Neural cell (in vitro differentiated cells): ENCODE data around the gene MAPK10. TPM values are rescaled to one million over a fixed set of nuclear protein-coding genes. Genes with fewer than 3 reads are reported as not detected.

Experiments used
- H2AFZ ChIP-seq: fragments of 200-600, 300-800 bp; sonication (generic), shearing (Covaris generic); 2 replicates; pipeline ENCODE4 v1.6.0; 2014; ENCODE audit warnings: low read depth, mild to moderate bottlenecking, antibody characterized with exemption, low read length, moderate library complexity
- H3F3A ChIP-seq: fragments of 200-600 bp; shearing (Covaris generic); 2 replicates; pipeline ENCODE4 v1.6.1; 2016; ENCODE audit warnings: mild to moderate bottlenecking, moderate library complexity, mixed read lengths, antibody characterized with exemption, low read length; ENCODE audit not compliant: insufficient read depth, poor library complexity, severe bottlenecking
- H3K27ac ChIP-seq: fragments of 200-600, 300-800 bp; sonication (generic), shearing (Covaris generic); 2 replicates; pipeline ENCODE4 v1.5.1; 2014; ENCODE audit warnings: mild to moderate bottlenecking, low read length, moderate library complexity
- H3K27me3 ChIP-seq: fragments of 300-800, 200-600 bp; sonication (generic), shearing (Covaris generic); 2 replicates; pipeline ENCODE4 v1.6.0; 2014; ENCODE audit warnings: mild to moderate bottlenecking, low read depth, low read length, moderate library complexity; ENCODE audit not compliant: insufficient read depth
- H3K36me3 ChIP-seq: fragments of 300-800, 200-600 bp; sonication (generic), shearing (Covaris generic); 2 replicates; pipeline ENCODE4 v1.5.1; 2014; ENCODE audit warnings: mild to moderate bottlenecking, antibody characterized with exemption, low read length, moderate library complexity; ENCODE audit not compliant: insufficient read depth
- H3K4me2 ChIP-seq: fragments of 300-800, 200-600 bp; sonication (generic), shearing (Covaris generic); 2 replicates; pipeline ENCODE4 v1.6.0; 2014; ENCODE audit warnings: mild to moderate bottlenecking, low read length
- H3K4me3 ChIP-seq: fragments of 300-800, 200-600 bp; sonication (generic), shearing (Covaris generic); 2 replicates; pipeline ENCODE4 v1.5.1; 2014; ENCODE audit warnings: mild to moderate bottlenecking, low read length, moderate library complexity
- H3K79me2 ChIP-seq: fragments of 200-600 bp; shearing (Covaris generic); replicated peaks from 2 replicates; pipeline ENCODE4 v1.6.0; 2014; ENCODE audit warnings: mild to moderate bottlenecking, low read length, moderate library complexity; ENCODE audit not compliant: insufficient read depth
- H3K9ac ChIP-seq: fragments of 300-800, 200-600 bp; sonication (generic), shearing (Covaris generic); 2 replicates; pipeline ENCODE4 v1.6.1; 2016; ENCODE audit warnings: mild to moderate bottlenecking, low read length, mixed read lengths
- H3K9me2 ChIP-seq: fragments of 200-600 bp; shearing (Covaris generic); 2 replicates; pipeline ENCODE4 v1.6.1; 2016; ENCODE audit warnings: mild to moderate bottlenecking, low read length, mixed read lengths; ENCODE audit not compliant: insufficient read depth
- H3K9me3 ChIP-seq: fragments of 200-600, 300-800 bp; sonication (generic), shearing (Covaris generic); 2 replicates; pipeline ENCODE4 v1.6.1; 2016; ENCODE audit warnings: mild to moderate bottlenecking, mixed run types, low read length, moderate library complexity, mixed read lengths
- H4K20me1 ChIP-seq: fragments of 200-600 bp; shearing (Covaris generic); 2 replicates; pipeline ENCODE4 v1.6.1; 2016; ENCODE audit warnings: mild to moderate bottlenecking, mixed run types; ENCODE audit not compliant: insufficient read depth
- EP300 ChIP-seq: fragments of 450-650 bp; conservative IDR thresholded peaks from 2 replicates; pipeline ENCODE4 v1.6.1; 2014; ENCODE audit warnings: antibody characterized with exemption, mild to moderate bottlenecking, moderate library complexity; ENCODE audit not compliant: poor library complexity, severe bottlenecking
- EZH2 ChIP-seq: fragments of 200-600, 300-800 bp; shearing (Covaris generic), sonication (generic); IDR thresholded peaks from 2 replicates; pipeline ENCODE4 v1.6.1; 2014; ENCODE audit warnings: antibody characterized with exemption, low read length, borderline replicate concordance, mild to moderate bottlenecking; ENCODE audit not compliant: insufficient read depth, poor library complexity, severe bottlenecking
- MXI1 ChIP-seq: fragments of 450-650 bp; conservative IDR thresholded peaks from 2 replicates; pipeline ENCODE4 v1.6.1; 2014; ENCODE audit warnings: antibody characterized with exemption, mild to moderate bottlenecking; ENCODE audit not compliant: poor library complexity, severe bottlenecking
- POLR2AphosphoS5 ChIP-seq: IDR thresholded peaks from 2 replicates; pipeline ENCODE4 v1.6.1; 2012
- RAD21 ChIP-seq: fragments of 450-650 bp; conservative IDR thresholded peaks from 2 replicates; pipeline ENCODE4 v1.6.1; 2014; ENCODE audit warnings: antibody characterized with exemption, mild to moderate bottlenecking, moderate library complexity
- SMC3 ChIP-seq: fragments of 450-650 bp; conservative IDR thresholded peaks from 2 replicates; pipeline ENCODE4 v1.6.1; 2014; ENCODE audit warnings: antibody characterized with exemption, mild to moderate bottlenecking, moderate library complexity; ENCODE audit not compliant: poor library complexity
- TAF1 ChIP-seq: IDR thresholded peaks from 2 replicates; pipeline ENCODE4 v1.6.1; 2012; ENCODE audit warnings: low read depth
- polyA plus RNA-seq: library from polyadenylated mRNA; depleted of rRNA; stranded (reverse); fragments of >200 nt; gene quantifications from 2 replicates; pipeline ENCODE4 v1.2.3, GENCODE V29; 2014
- TF ChIP-seq, protein P1 (sequence below): fragments of 450-650 bp; IDR thresholded peaks from 2 replicates; pipeline ENCODE4 v1.5.1; 2014; ENCODE audit warnings: antibody characterized with exemption, mild to moderate bottlenecking, moderate library complexity; ENCODE audit not compliant: poor library complexity, severe bottlenecking
- TF ChIP-seq, protein P2 (sequence below): IDR thresholded peaks from 2 replicates; pipeline ENCODE4 v1.6.1; 2012; ENCODE audit warnings: borderline replicate concordance

Gene MAPK10
- polyA plus RNA-seq, 1 donor from 2014 or later, result 91.9 TPM

DNA sequence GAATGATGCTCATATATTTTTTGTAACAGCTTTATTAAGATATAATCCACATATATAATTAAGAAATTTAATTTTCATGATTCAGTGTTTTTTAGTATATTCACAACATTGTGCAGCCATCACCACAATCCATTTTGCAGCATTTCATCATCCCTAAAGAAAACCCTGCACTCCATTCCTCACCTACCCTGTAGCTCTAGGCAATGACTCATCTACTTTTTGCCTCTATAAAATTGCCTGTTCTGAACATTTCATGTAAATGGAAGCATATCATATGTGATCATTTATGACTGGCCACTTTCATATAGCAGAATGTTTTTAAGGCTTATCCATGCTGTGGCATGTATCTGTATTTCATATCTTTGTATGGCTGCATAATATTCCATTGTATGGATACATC lies 339.9 kb downstream of the MAPK10 start:
- Histone ChIP-seq H3K9ac (no peak overlapping the region), H3K4me2 (no peak overlapping the region), H2AFZ (no peak overlapping the region), H3F3A (no peaks in the 10 kb centered on the region), H3K36me3 (peaks cover 13% of the 10 kb centered on the region), H3K4me3 (no peak overlapping the region), H3K79me2 (no peaks in the 10 kb centered on the region), H3K27ac (no peak overlapping the region), H4K20me1 (no peaks in the 10 kb centered on the region), H3K9me2 (no peaks in the 10 kb centered on the region), H3K27me3 (no peaks in the 10 kb centered on the region), H3K9me3 (no peaks in the 10 kb centered on the region)
- TF ChIP-seq RAD21 (no peak), EZH2 (no peak), SMC3 (no peak)
- TF ChIP-seq, protein P1, sequence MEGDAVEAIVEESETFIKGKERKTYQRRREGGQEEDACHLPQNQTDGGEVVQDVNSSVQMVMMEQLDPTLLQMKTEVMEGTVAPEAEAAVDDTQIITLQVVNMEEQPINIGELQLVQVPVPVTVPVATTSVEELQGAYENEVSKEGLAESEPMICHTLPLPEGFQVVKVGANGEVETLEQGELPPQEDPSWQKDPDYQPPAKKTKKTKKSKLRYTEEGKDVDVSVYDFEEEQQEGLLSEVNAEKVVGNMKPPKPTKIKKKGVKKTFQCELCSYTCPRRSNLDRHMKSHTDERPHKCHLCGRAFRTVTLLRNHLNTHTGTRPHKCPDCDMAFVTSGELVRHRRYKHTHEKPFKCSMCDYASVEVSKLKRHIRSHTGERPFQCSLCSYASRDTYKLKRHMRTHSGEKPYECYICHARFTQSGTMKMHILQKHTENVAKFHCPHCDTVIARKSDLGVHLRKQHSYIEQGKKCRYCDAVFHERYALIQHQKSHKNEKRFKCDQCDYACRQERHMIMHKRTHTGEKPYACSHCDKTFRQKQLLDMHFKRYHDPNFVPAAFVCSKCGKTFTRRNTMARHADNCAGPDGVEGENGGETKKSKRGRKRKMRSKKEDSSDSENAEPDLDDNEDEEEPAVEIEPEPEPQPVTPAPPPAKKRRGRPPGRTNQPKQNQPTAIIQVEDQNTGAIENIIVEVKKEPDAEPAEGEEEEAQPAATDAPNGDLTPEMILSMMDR, result no peak

DNA sequence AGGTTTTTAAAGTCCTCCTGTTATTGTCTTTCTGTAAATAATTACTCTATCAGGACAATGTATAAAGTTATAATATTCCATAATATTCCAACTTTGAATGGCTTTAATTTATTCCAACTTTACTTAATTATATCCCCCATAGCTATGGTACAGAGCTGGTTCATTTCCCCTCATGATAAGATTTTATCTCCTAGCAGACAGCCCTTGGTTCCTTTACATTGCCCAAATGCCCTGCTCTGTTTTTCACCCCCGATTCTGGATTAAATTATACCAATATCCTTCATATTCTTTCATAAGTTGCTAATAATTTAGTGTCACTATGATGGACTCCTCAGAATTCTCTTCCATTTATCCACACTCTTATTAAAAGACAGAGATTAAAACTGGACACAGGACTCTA lies 340.5 kb downstream of the MAPK10 start:
- no peaks in the 10 kb centered on the region for H3F3A ChIP-seq
- TF ChIP-seq, protein P2, sequence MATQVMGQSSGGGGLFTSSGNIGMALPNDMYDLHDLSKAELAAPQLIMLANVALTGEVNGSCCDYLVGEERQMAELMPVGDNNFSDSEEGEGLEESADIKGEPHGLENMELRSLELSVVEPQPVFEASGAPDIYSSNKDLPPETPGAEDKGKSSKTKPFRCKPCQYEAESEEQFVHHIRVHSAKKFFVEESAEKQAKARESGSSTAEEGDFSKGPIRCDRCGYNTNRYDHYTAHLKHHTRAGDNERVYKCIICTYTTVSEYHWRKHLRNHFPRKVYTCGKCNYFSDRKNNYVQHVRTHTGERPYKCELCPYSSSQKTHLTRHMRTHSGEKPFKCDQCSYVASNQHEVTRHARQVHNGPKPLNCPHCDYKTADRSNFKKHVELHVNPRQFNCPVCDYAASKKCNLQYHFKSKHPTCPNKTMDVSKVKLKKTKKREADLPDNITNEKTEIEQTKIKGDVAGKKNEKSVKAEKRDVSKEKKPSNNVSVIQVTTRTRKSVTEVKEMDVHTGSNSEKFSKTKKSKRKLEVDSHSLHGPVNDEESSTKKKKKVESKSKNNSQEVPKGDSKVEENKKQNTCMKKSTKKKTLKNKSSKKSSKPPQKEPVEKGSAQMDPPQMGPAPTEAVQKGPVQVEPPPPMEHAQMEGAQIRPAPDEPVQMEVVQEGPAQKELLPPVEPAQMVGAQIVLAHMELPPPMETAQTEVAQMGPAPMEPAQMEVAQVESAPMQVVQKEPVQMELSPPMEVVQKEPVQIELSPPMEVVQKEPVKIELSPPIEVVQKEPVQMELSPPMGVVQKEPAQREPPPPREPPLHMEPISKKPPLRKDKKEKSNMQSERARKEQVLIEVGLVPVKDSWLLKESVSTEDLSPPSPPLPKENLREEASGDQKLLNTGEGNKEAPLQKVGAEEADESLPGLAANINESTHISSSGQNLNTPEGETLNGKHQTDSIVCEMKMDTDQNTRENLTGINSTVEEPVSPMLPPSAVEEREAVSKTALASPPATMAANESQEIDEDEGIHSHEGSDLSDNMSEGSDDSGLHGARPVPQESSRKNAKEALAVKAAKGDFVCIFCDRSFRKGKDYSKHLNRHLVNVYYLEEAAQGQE, result no peak
- TF ChIP-seq SMC3 (no peak), TAF1 (no peak), EZH2 (no peak), MXI1 (no peak), POLR2AphosphoS5 (no peak), EP300 (no peak), RAD21 (no peak)
- TF ChIP-seq, protein P1, result no peak
- no peak overlapping the region for H3K4me2 ChIP-seq
- H3K9me3 ChIP-seq, result no peaks in the 10 kb centered on the region
- H3K27ac ChIP-seq, result no peak overlapping the region
- H4K20me1 ChIP-seq, result no peaks in the 10 kb centered on the region
- no peak overlapping the region for H3K9ac ChIP-seq
- no peak overlapping the region for H3K4me3 ChIP-seq
- H3K36me3 ChIP-seq, result peaks cover 13% of the 10 kb centered on the region
- H2AFZ ChIP-seq, result no peak overlapping the region
- H3K27me3 ChIP-seq, result no peaks in the 10 kb centered on the region
- no peaks in the 10 kb centered on the region for H3K79me2 ChIP-seq
- no peaks in the 10 kb centered on the region for H3K9me2 ChIP-seq
